CD4-positive, alpha-beta T cell treated with Interleukin-12 subunit alpha and Interleukin-12 subunit beta, for 1 hour (primary cell): ENCODE measurements around the gene SLC2A6.

Experiments
- DNase-seq: peaks from one replicate; pipeline ENCODE4 v3.0.0-alpha.2; 2020

Gene SLC2A6

GRCh38 chr9:133478851-133479711 is at the start of gene SLC2A6:
Gene SLC2A6, minus strand, starts transcription at chr9:133479099. Its CDS starts 40 bp downstream, at chr9:133479059.
- peak; percentile 85 for DNase-seq

GRCh38 chr9:133528001-133528875 is 49.3 kb upstream of the SLC2A6 start:
- no peak for DNase-seq

GRCh38 chr9:133527444-133527920 is 48.6 kb upstream of the SLC2A6 start:
- no peak for DNase-seq

- DNase-seq, result no peak
These were observed 47.9 kb upstream of the SLC2A6 start for GRCh38 chr9:133526721-133527321.

- DNase-seq, result no peak
These were observed 46.8 kb upstream of the SLC2A6 start for GRCh38 chr9:133525677-133526076.

GRCh38 chr9:133524679-133525228 is 45.9 kb upstream of the SLC2A6 start, which contains the start of gene MYMK:
Gene MYMK, minus strand, starts transcription at chr9:133524959. Its CDS starts 115 bp downstream, at chr9:133524844.
- no peak for DNase-seq

GRCh38 chr9:133524146-133524545 is 45.2 kb upstream of the SLC2A6 start:
- DNase-seq, result no peak

GRCh38 chr9:133523106-133523505 is 44.2 kb upstream of the SLC2A6 start:
- no peak for DNase-seq

GRCh38 chr9:133522073-133522910 is 43.4 kb upstream of the SLC2A6 start:
- DNase-seq, result no peak

GRCh38 chr9:133521122-133522072 is 42.5 kb upstream of the SLC2A6 start:
- no peak for DNase-seq

- DNase-seq, result no peak
These were observed 41.4 kb upstream of the SLC2A6 start for GRCh38 chr9:133520121-133520835.

GRCh38 chr9:133519693-133520092 is 40.8 kb upstream of the SLC2A6 start:
- DNase-seq, result no peak

GRCh38 chr9:133518706-133519449 is 40.0 kb upstream of the SLC2A6 start:
- no peak for DNase-seq

- DNase-seq, result no peak
These were observed 39.3 kb upstream of the SLC2A6 start for GRCh38 chr9:133518200-133518599.

GRCh38 chr9:133517711-133518110 is 38.8 kb upstream of the SLC2A6 start:
- DNase-seq, result no peak

- DNase-seq, result no peak
These were observed 38.1 kb upstream of the SLC2A6 start for GRCh38 chr9:133516961-133517350.

- no peak for DNase-seq
These were observed 37.5 kb upstream of the SLC2A6 start for GRCh38 chr9:133516256-133516960.

- no peak for DNase-seq
These were observed 36.8 kb upstream of the SLC2A6 start for GRCh38 chr9:133515615-133516255.
